Stimulated activated CD8-positive, alpha-beta memory T cell treated with anti-CD3 and anti-CD28 coated beads, Interleukin-15, amount 100 ng/mL, for 48 hours (primary cell): ENCODE data around the gene RAB25.
"Not testable (repeated sequence)": the region's sequence is repeated elsewhere in the genome, so short reads cannot be mapped to it uniquely, and the experiment has no call there.

Source experiments
- DNase-seq, 2 donors: peaks; one replicate each; pipeline ENCODE4 v3.0.0-alpha.2; 2020; ENCODE audit warnings: low read depth in 2 of 2

The RAB25 gene

GRCh38 chr1:156115514-156116374 lies 54.8 kb downstream of the RAB25 start:
- no peak for DNase-seq

GRCh38 chr1:156116731-156117130 lies 55.8 kb downstream of the RAB25 start:
- DNase-seq, result not testable (repeated sequence)

GRCh38 chr1:156117414-156118176 lies 56.6 kb downstream of the RAB25 start:
- DNase-seq, result no peak

- DNase-seq, result no peak
These were observed 57.4 kb downstream of the RAB25 start for GRCh38 chr1:156118177-156118868.

GRCh38 chr1:156119503-156120209 lies 58.7 kb downstream of the RAB25 start:
- DNase-seq, result no peak
